ENCODE results near the gene ARSI.

DNA sequence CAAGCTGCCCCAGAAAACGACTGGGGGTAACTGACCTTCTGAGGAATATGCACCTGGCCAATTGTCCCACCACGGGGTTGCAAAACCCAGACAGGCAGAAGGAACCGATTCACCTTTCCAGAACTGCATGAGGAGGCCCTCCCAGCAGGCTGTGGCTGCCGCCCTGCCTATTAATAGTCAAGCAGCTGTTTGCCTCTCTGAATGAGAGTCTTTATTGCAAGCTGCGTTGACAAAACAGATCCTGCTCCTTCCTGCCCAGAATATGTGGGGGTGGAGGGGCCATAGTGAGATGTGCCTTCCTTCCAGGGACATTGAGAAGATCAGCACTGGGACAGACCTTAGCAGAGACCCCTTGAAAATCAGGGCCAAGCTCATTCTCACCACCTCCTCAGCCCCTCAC lies 36.5 kb upstream of the ARSI start:
- TF ChIP-seq, protein P1, sequence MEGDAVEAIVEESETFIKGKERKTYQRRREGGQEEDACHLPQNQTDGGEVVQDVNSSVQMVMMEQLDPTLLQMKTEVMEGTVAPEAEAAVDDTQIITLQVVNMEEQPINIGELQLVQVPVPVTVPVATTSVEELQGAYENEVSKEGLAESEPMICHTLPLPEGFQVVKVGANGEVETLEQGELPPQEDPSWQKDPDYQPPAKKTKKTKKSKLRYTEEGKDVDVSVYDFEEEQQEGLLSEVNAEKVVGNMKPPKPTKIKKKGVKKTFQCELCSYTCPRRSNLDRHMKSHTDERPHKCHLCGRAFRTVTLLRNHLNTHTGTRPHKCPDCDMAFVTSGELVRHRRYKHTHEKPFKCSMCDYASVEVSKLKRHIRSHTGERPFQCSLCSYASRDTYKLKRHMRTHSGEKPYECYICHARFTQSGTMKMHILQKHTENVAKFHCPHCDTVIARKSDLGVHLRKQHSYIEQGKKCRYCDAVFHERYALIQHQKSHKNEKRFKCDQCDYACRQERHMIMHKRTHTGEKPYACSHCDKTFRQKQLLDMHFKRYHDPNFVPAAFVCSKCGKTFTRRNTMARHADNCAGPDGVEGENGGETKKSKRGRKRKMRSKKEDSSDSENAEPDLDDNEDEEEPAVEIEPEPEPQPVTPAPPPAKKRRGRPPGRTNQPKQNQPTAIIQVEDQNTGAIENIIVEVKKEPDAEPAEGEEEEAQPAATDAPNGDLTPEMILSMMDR (IDR thresholded peaks at IDR 0.05): no peak
- TF ChIP-seq ZFX (IDR thresholded peaks at IDR 0.05; ENCODE audit: borderline replicate concordance): no peak
